GM18873 (cell line): ENCODE measurements around the gene MBOAT2.
"Not testable (repeated sequence)": the region's sequence is repeated elsewhere in the genome, so short reads cannot be mapped to it uniquely, and the experiment has no call there.

Source experiments
- ATAC-seq: cut with Tn5 transposase; IDR thresholded peaks from one replicate; pipeline ENCODE4 v1.9.1; 2021; ENCODE audit warnings: mild to moderate bottlenecking, moderate library complexity, moderate number of reproducible peaks; ENCODE audit not compliant: unreplicated experiment, low FRiP score

Gene MBOAT2

GRCh38 chr2:8965216-8965969 lies 38.1 kb downstream of the MBOAT2 start:
- ATAC-seq: no peak

GRCh38 chr2:8962890-8963289 lies 40.6 kb downstream of the MBOAT2 start:
- ATAC-seq: no peak

- no peak for ATAC-seq
Measured at GRCh38 chr2:8957628-8958027, 45.9 kb downstream of the MBOAT2 start.

- ATAC-seq: no peak
Measured at GRCh38 chr2:8956774-8957173, 46.7 kb downstream of the MBOAT2 start.

GRCh38 chr2:8954990-8955389 lies 48.5 kb downstream of the MBOAT2 start:
- ATAC-seq: no peak

GRCh38 chr2:8953525-8953924 lies 50.0 kb downstream of the MBOAT2 start:
- no peak for ATAC-seq

GRCh38 chr2:8939486-8940114 lies 63.9 kb downstream of the MBOAT2 start:
- ATAC-seq: no peak

GRCh38 chr2:8938384-8938783 lies 65.1 kb downstream of the MBOAT2 start:
- no peak for ATAC-seq

GRCh38 chr2:8935982-8936381 lies 67.5 kb downstream of the MBOAT2 start:
- ATAC-seq: no peak

- ATAC-seq: no peak
Measured at GRCh38 chr2:8934338-8934737, 69.1 kb downstream of the MBOAT2 start.

GRCh38 chr2:8932702-8933101 lies 70.8 kb downstream of the MBOAT2 start:
- no peak for ATAC-seq

GRCh38 chr2:8930185-8930584 lies 73.3 kb downstream of the MBOAT2 start:
- ATAC-seq: not testable (repeated sequence)

- ATAC-seq: no peak
Measured at GRCh38 chr2:8929128-8929527, 74.4 kb downstream of the MBOAT2 start.

- no peak for ATAC-seq
Measured at GRCh38 chr2:8927510-8928455, 75.7 kb downstream of the MBOAT2 start.

GRCh38 chr2:8926356-8926755 lies 77.1 kb downstream of the MBOAT2 start:
- no peak for ATAC-seq

- ATAC-seq: no peak
Measured at GRCh38 chr2:8925411-8925810, 78.1 kb downstream of the MBOAT2 start.

GRCh38 chr2:8923183-8923582 lies 80.3 kb downstream of the MBOAT2 start:
- no peak for ATAC-seq

- no peak for ATAC-seq
Measured at GRCh38 chr2:8922431-8922830, 81.1 kb downstream of the MBOAT2 start.

- ATAC-seq: no peak
Measured at GRCh38 chr2:8918412-8918811, 85.1 kb downstream of the MBOAT2 start.

GRCh38 chr2:8915941-8916340 lies 87.5 kb downstream of the MBOAT2 start:
- no peak for ATAC-seq

GRCh38 chr2:8913767-8914166 lies 89.7 kb downstream of the MBOAT2 start:
- not testable (repeated sequence) for ATAC-seq
